ENCODE results near the gene EPC1. TPM values are rescaled to one million over a fixed set of nuclear protein-coding genes. Genes with fewer than 3 reads are reported as not detected.
"Not testable (repeated sequence)": the region's sequence is repeated elsewhere in the genome, so short reads cannot be mapped to it uniquely, and the experiment has no call there.

The EPC1 gene
- total RNA-seq, 1 donor from 2014 or later, result 22.9 TPM

DNA sequence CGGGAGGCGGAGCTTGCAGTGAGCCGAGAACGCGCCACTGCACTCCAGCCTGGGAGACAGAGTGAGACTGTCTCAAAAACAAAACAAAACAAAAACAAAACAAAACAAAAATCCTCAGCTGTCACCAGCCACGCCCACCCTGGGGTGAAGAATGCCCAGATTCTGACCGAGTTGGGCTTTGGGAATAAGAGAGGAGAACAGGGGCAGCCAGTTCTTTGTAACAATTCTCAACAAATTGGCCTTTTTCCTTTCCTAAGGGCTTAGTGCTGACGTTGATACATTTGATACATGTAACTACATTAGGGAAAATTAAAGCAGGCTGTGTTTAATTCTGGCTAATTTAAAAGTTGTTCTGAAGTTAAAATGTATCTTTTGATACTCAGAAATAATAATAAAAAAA, 121.0 kb downstream of the EPC1 start:
- DNase-seq (ENCODE audit: low read depth), result no peak
- no peak overlapping the region for H3K4me3 ChIP-seq (ENCODE audit: low read depth, low read length)
- no peaks in the 10 kb centered on the region for H3K36me3 ChIP-seq (ENCODE audit: control insufficient read depth, insufficient read depth, low read length)
- H3K27me3 ChIP-seq (ENCODE audit: control insufficient read depth, insufficient read depth, low read length), result no peaks in the 10 kb centered on the region
- TF ChIP-seq, protein P1, sequence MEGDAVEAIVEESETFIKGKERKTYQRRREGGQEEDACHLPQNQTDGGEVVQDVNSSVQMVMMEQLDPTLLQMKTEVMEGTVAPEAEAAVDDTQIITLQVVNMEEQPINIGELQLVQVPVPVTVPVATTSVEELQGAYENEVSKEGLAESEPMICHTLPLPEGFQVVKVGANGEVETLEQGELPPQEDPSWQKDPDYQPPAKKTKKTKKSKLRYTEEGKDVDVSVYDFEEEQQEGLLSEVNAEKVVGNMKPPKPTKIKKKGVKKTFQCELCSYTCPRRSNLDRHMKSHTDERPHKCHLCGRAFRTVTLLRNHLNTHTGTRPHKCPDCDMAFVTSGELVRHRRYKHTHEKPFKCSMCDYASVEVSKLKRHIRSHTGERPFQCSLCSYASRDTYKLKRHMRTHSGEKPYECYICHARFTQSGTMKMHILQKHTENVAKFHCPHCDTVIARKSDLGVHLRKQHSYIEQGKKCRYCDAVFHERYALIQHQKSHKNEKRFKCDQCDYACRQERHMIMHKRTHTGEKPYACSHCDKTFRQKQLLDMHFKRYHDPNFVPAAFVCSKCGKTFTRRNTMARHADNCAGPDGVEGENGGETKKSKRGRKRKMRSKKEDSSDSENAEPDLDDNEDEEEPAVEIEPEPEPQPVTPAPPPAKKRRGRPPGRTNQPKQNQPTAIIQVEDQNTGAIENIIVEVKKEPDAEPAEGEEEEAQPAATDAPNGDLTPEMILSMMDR (IDR thresholded peaks at IDR 0.05; ENCODE audit: insufficient read depth, low read length, poor library complexity, severe bottlenecking), result no peak

GRCh38 chr10:32222376-32222775, 124.6 kb downstream of the EPC1 start:
- not testable (repeated sequence) for H3K36me3 ChIP-seq (ENCODE audit: control insufficient read depth, insufficient read depth, low read length); H3K4me3 ChIP-seq (ENCODE audit: low read depth, low read length); DNase-seq (ENCODE audit: low read depth); H3K27me3 ChIP-seq (ENCODE audit: control insufficient read depth, insufficient read depth, low read length)

DNA sequence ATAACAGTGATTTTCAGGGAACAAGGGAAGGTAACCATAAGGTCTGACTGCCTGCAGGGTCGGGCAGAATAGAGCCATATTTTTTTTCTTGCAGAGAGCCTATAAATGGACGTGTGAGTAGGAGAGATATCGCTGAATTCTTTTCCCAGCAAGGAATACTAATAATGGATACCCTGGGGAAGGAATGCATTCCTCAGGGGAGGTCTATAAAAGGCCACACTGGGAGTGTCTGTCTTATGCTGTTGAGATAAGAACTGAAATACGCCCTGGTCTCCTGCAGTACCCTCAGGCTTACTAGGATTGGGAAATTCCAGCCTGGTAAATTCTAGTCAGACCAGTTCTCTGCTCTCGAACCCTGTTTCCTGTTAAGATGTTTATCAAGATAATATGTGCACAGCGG, 127.8 kb downstream of the EPC1 start:
- not testable (repeated sequence) for H3K36me3 ChIP-seq (ENCODE audit: control insufficient read depth, insufficient read depth, low read length); H3K27me3 ChIP-seq (ENCODE audit: control insufficient read depth, insufficient read depth, low read length); H3K4me3 ChIP-seq (ENCODE audit: low read depth, low read length); DNase-seq (ENCODE audit: low read depth)

DNA sequence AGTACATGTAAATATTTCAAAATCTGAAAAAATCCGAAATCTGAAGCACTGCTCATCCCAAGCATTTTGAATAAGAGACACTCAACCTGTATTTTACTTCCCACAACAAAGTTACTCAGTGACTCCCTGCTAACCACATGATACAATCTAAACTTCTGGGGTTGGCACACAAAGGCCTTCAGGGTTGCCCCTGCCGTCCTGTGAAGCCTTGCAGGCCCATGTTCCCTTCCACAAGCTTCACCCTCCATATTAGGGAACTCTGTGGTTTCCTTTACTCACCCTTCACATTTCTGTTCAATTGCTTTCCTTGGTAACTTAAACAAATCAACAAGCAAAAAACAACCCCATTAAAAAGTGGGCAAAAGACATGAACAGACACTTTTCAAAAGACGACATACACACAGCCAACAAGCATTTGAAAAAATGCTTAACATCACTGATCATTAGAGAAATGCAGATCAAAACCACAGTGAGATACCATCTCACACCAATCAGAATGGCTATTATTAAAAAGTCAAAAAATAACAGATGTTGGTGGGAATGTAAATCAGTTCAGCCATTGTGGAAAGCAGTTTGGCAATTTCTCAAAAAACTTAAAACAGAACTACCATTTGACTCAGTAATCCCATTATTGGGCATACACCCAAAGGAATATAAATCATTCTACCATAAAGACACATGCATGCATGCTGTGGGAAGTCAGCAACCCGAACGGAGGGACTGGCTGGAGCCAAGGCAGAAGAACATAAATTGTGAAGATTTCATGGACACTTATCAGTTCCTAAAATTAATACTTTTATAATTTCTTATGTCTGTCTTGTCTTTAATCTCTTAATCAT, 128.5 kb downstream of the EPC1 start:
- not testable (repeated sequence) for H3K36me3 ChIP-seq (ENCODE audit: control insufficient read depth, insufficient read depth, low read length); DNase-seq (ENCODE audit: low read depth); H3K27me3 ChIP-seq (ENCODE audit: control insufficient read depth, insufficient read depth, low read length)

More for the DNA sequence above, 128.5 kb downstream of the EPC1 start:
- not testable (repeated sequence) for H3K4me3 ChIP-seq (ENCODE audit: low read depth, low read length)

Other genes with a start within 250 kb of the EPC1 start
- 2.7 and 3.7 TPM in 2 replicates for gene CCDC7, start 99.0 kb upstream of the EPC1 start, total RNA-seq